ENCODE results near the gene GUK1.

The GUK1 gene

DNA sequence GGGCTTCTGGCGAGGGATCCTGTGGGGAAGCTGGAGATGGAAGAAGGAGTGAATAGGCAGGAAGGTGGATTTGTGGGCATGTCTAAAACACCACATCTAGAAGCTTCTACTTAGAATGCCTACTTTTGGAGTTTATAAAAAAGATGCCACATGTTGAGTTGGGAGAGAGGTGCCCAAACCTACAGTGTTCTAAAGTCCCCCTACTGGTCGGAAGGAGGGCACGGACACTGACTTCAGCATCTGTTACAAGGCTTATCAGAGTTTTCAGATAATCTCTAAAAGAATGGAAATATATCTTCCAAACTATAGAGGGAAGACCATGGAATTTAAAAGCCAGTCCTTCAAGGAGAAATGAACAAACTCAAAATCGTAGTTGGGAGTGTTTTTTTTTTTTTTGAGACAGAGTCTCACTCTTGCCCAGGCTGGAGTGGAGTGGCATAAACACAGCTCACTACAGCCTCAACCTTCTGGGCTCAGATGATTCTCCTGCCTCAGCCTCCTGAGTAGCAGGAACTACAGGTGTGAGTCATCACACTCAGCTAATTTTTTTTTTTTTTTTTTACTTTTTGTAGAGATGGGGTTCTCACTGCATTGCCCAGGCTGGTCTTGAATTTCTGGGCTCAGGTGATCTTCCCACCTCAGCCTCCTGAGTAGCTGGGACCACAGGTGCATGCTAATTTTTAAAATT is 40.3 kb downstream of the GUK1 start:
- Histone ChIP-seq H3K9me3 (no peaks in the 10 kb centered on the region), H3K4me1 (ENCODE audit: control insufficient read depth in 1 of 2, insufficient read depth in 1 of 2, low read depth in 1 of 2, low read length in 1 of 2) (no peaks in the 10 kb centered on the region), H3K4me3 (ENCODE audit: low read depth in 1 of 2, low read length in 1 of 2) (no peak overlapping the region), H3K27ac (no peak overlapping the region), H3K27me3 (no peaks in the 10 kb centered on the region), H3K36me3 (no peaks in the 10 kb centered on the region)
- TF ChIP-seq, protein P1, sequence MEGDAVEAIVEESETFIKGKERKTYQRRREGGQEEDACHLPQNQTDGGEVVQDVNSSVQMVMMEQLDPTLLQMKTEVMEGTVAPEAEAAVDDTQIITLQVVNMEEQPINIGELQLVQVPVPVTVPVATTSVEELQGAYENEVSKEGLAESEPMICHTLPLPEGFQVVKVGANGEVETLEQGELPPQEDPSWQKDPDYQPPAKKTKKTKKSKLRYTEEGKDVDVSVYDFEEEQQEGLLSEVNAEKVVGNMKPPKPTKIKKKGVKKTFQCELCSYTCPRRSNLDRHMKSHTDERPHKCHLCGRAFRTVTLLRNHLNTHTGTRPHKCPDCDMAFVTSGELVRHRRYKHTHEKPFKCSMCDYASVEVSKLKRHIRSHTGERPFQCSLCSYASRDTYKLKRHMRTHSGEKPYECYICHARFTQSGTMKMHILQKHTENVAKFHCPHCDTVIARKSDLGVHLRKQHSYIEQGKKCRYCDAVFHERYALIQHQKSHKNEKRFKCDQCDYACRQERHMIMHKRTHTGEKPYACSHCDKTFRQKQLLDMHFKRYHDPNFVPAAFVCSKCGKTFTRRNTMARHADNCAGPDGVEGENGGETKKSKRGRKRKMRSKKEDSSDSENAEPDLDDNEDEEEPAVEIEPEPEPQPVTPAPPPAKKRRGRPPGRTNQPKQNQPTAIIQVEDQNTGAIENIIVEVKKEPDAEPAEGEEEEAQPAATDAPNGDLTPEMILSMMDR (IDR thresholded peaks at IDR 0.05), result no peak

- no peaks in the 10 kb centered on the region for H3K27me3 ChIP-seq
- no peak overlapping the region for H3K27ac ChIP-seq
- H3K4me1 ChIP-seq (ENCODE audit: control insufficient read depth in 1 of 2, insufficient read depth in 1 of 2, low read depth in 1 of 2, low read length in 1 of 2), result no peaks in the 10 kb centered on the region
- no peaks in the 10 kb centered on the region for H3K9me3 ChIP-seq
- H3K36me3 ChIP-seq, result no peaks in the 10 kb centered on the region
- TF ChIP-seq, protein P1 (IDR thresholded peaks at IDR 0.05), result no peak
- no peak overlapping the region for H3K4me3 ChIP-seq (ENCODE audit: low read depth in 1 of 2, low read length in 1 of 2)
Observed at GRCh38 chr1:228180959-228181644, 41.0 kb downstream of the GUK1 start.

DNA sequence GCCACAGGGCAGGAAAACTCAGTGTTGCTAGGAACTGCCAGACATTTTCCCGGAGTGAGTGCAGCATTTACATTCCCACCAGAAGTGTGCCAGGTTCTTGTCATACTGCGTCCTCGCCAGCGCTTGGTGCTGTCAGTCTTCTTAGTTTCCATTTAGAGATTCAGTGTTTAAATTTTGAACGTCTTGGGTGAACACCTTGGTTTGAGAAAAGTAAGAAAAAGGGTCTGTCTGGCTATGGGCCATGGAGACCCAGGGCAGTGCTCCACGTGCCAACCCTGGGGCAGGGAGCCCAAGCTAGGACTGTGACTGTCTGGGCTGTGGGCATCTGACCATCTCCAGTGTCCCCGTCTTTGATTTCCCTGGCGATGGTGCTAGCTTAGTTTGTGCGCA is 41.6 kb downstream of the GUK1 start:
- Histone ChIP-seq H3K4me3 (ENCODE audit: low read depth in 1 of 2, low read length in 1 of 2) (no peak overlapping the region), H3K4me1 (ENCODE audit: control insufficient read depth in 1 of 2, insufficient read depth in 1 of 2, low read depth in 1 of 2, low read length in 1 of 2) (no peaks in the 10 kb centered on the region), H3K9me3 (no peaks in the 10 kb centered on the region), H3K36me3 (no peaks in the 10 kb centered on the region), H3K27me3 (no peaks in the 10 kb centered on the region), H3K27ac (no peak overlapping the region)
- TF ChIP-seq, protein P1 (IDR thresholded peaks at IDR 0.05), result no peak

DNA sequence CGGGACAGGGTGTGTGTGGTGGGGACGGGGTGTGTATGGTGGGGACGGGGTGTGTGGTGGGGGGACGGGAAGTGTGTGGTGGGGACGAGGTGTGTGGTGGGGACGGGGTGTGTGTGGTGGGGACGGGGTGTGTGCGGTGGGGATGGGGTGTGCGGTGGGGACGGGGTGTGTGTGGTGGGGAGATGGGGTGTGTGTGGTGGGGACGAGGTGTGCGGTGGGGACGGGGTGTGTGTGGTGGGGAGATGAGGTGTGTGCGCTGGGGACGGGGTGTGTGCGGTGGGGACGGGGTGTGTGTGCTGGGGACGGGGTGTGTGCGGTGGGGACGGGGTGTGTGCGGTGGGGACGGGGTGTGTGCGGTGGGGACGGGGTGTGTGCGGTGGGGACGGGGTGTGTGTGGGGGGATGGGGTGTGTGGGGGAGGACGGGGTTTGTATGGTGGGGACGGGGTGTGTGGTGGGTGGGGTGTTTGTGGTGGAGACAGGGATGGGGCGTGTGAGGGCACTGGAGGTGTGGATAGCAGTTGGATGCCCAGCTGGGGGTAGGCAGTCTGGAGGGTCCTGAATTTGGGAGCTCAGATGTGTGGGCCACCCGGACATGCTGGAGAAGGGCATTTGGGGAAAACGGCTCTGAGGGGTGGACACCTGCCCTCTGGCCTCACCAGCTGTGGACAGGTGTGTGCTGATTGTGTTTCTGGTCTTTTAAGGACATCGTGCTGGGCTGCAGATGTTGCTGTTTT is 42.4 kb downstream of the GUK1 start:
- Histone ChIP-seq H3K27ac (no peak overlapping the region), H3K4me3 (ENCODE audit: low read depth in 1 of 2, low read length in 1 of 2) (no peak overlapping the region), H3K36me3 (no peaks in the 10 kb centered on the region), H3K27me3 (no peaks in the 10 kb centered on the region), H3K9me3 (no peaks in the 10 kb centered on the region), H3K4me1 (ENCODE audit: control insufficient read depth in 1 of 2, insufficient read depth in 1 of 2, low read depth in 1 of 2, low read length in 1 of 2) (no peaks in the 10 kb centered on the region)
- TF ChIP-seq, protein P1 (IDR thresholded peaks at IDR 0.05), result no peak

- H3K9me3 ChIP-seq, result no peaks in the 10 kb centered on the region
- H3K27me3 ChIP-seq, result no peaks in the 10 kb centered on the region
- no peak overlapping the region for H3K4me3 ChIP-seq (ENCODE audit: low read depth in 1 of 2, low read length in 1 of 2)
- H3K4me1 ChIP-seq (ENCODE audit: control insufficient read depth in 1 of 2, insufficient read depth in 1 of 2, low read depth in 1 of 2, low read length in 1 of 2), result no peaks in the 10 kb centered on the region
- H3K36me3 ChIP-seq, result no peaks in the 10 kb centered on the region
- TF ChIP-seq, protein P1 (IDR thresholded peaks at IDR 0.05), result no peak
- no peak overlapping the region for H3K27ac ChIP-seq
Observed at GRCh38 chr1:228184152-228184551, 44.1 kb downstream of the GUK1 start.
